H1 (cell line): ENCODE data around the gene VEZT. TPM values are rescaled to one million over a fixed set of nuclear protein-coding genes. Genes with fewer than 3 reads are reported as not detected.

Source experiments
- ASH2L ChIP-seq: fragments of 200-600, 300-600 bp; sonication (generic); IDR thresholded peaks from one replicate; pipeline ENCODE4 v1.7.1; 2017; ENCODE audit warnings: low read length
- ATF2 ChIP-seq: IDR thresholded peaks from 2 replicates; pipeline ENCODE4 v1.6.1; 2012; ENCODE audit warnings: low read length, inconsistent platforms
- CBX8 ChIP-seq: fragments of 300-800, 300-1000 bp; sonication (generic); IDR thresholded peaks from 2 replicates; pipeline ENCODE4 v1.7.1; 2016; ENCODE audit warnings: low read depth, low read length, borderline replicate concordance
- CEBPB ChIP-seq: IDR thresholded peaks from 2 replicates; pipeline ENCODE4 v1.6.1; 2012; ENCODE audit warnings: low read depth, low read length
- CHD2 ChIP-seq: IDR thresholded peaks from 2 replicates; pipeline ENCODE4 v1.6.1; 2012; ENCODE audit warnings: low read length, improper control_type of control experiment
- CREB1 ChIP-seq: IDR thresholded peaks from 2 replicates; pipeline ENCODE4 v1.6.1; 2012; ENCODE audit warnings: inconsistent platforms
- E2F6 ChIP-seq: IDR thresholded peaks from 2 replicates; pipeline ENCODE4 v1.6.1; 2012; ENCODE audit warnings: inconsistent platforms
- EGR1 ChIP-seq: IDR thresholded peaks from 2 replicates; pipeline ENCODE4 v1.6.1; 2011; ENCODE audit warnings: low read depth, low read length, borderline replicate concordance
- FOSL1 ChIP-seq: IDR thresholded peaks from 2 replicates; pipeline ENCODE4 v1.6.1; 2011; ENCODE audit warnings: mild to moderate bottlenecking, low read depth, low read length, moderate library complexity; ENCODE audit not compliant: insufficient read depth
- HDAC2 ChIP-seq, 2 experiments: fragments of 300-600 bp in 1 of 2; sonication (generic) in 1 of 2; IDR thresholded peaks; 2 replicates each; pipeline ENCODE4 v1.6.1; 2011 to 2012; ENCODE audit warnings: low read depth in 2 of 2, low read length in 2 of 2, mild to moderate bottlenecking in 2 of 2, moderate library complexity in 2 of 2, borderline replicate concordance in 1 of 2, inconsistent platforms in 1 of 2
- JUND ChIP-seq: IDR thresholded peaks from 2 replicates; pipeline ENCODE4 v1.6.1; 2011; ENCODE audit warnings: mild to moderate bottlenecking, improper control_type of control experiment, low read length
- KDM4A ChIP-seq: IDR thresholded peaks from one replicate; pipeline ENCODE4 v1.7.1; 2012; ENCODE audit warnings: low read depth, mild to moderate bottlenecking, moderate library complexity, low read length, inconsistent platforms; ENCODE audit not compliant: severe bottlenecking
- MAX ChIP-seq: IDR thresholded peaks from 2 replicates; pipeline ENCODE4 v1.6.1; 2012; ENCODE audit warnings: inconsistent platforms
- POLR2A ChIP-seq, 2 experiments: IDR thresholded peaks; 1 replicate in 1 of 2; 2 replicates in 1 of 2; pipeline ENCODE4 v1.6.1; 2011; ENCODE audit warnings: low read depth in 2 of 2, low read length in 2 of 2, mild to moderate bottlenecking in 2 of 2; ENCODE audit errors: control extremely low read depth in 1 of 2
- POLR2AphosphoS5 ChIP-seq: IDR thresholded peaks from 2 replicates; pipeline ENCODE4 v1.6.1; 2011; ENCODE audit warnings: low read depth, low read length
- RAD21 ChIP-seq, 2 experiments: IDR thresholded peaks in 1 of 2; conservative IDR thresholded peaks in 1 of 2; 2 replicates each; pipeline ENCODE4 v1.6.1; 2011; ENCODE audit warnings: low read depth in 2 of 2, low read length in 2 of 2, improper control_type of control experiment in 1 of 2, inconsistent platforms in 1 of 2, mild to moderate bottlenecking in 1 of 2, moderate library complexity in 1 of 2
- RNF2 ChIP-seq: fragments of 200-900, 300-1000 bp; sonication (generic); IDR thresholded peaks from 2 replicates; pipeline ENCODE4 v1.7.1; 2016; ENCODE audit warnings: borderline replicate concordance, low read depth, mild to moderate bottlenecking, antibody characterized with exemption, low read length; ENCODE audit not compliant: poor library complexity, severe bottlenecking; ENCODE audit errors: missing control alignments
- RXRA ChIP-seq: IDR thresholded peaks from 2 replicates; pipeline ENCODE4 v1.6.1; 2011; ENCODE audit warnings: low read depth, mild to moderate bottlenecking, low read length, moderate library complexity; ENCODE audit not compliant: insufficient read depth
- SIN3A ChIP-seq, 2 experiments: IDR thresholded peaks in 1 of 2; conservative IDR thresholded peaks in 1 of 2; 2 replicates each; pipeline ENCODE4 v1.6.1; 2011 to 2012; ENCODE audit warnings: low read length in 2 of 2, improper control_type of control experiment in 1 of 2, low read depth in 1 of 2, mild to moderate bottlenecking in 1 of 2
- SRF ChIP-seq: IDR thresholded peaks from 2 replicates; pipeline ENCODE4 v1.6.1; 2011; ENCODE audit warnings: mild to moderate bottlenecking, low read depth, low read length, moderate library complexity
- TEAD4 ChIP-seq: IDR thresholded peaks from 2 replicates; pipeline ENCODE4 v1.6.1; 2012; ENCODE audit warnings: low read depth, low read length, inconsistent platforms, mixed read lengths
- polyA plus RNA-seq, 7 experiments: library from polyadenylated mRNA; depleted of rRNA in 3 of 7; stranded (reverse) in 5 of 7; unstranded in 2 of 7; fragments of >200 nt in 5 of 7; fragments of 200-250 nt in 2 of 7; gene quantifications; 1 replicate in 5 of 7; 2 replicates in 1 of 7; 4 replicates in 1 of 7; pipeline versions ENCODE4 v1.2.1 to v1.2.3, GENCODE V29; 2011 to 2013; ENCODE audit warnings: missing spikeins in 2 of 7, mixed read lengths in 2 of 7
- total RNA-seq: library from RNA; stranded (reverse); fragmentation: NEBNext Ultra II Directional; extraction: Animal tissue kit (Norgen Biotek cat#: 25700); gene quantifications from 2 replicates; pipeline ENCODE4 v1.2.1, GENCODE V29; 2021

VEZT gene
- total and polyA plus RNA-seq, 2 of the 8 experiments (the other 6 are each of a cell fraction or from before 2014, with no cell fraction given) = 44.0 to 56.1 TPM

- TF ChIP-seq FOSL1 = no peak
- no peak for TF ChIP-seq TEAD4
- peak; percentile 84 for TF ChIP-seq CHD2
- TF ChIP-seq RAD21 (IDR thresholded peaks at IDR 0.05 in 1 of 2, conservative IDR thresholded peaks at IDR 0.05 in 1 of 2; ENCODE audit: low read depth in 2 of 2, low read length in 2 of 2) = peak; percentile 33 to 48; a peak in 3 of 4 replicates
- TF ChIP-seq HDAC2 (IDR thresholded peaks at IDR 0.05; ENCODE audit: borderline replicate concordance in 1 of 2, low read depth in 2 of 2, low read length in 2 of 2) = peak; percentile 75 to 83; a peak in 2 of 4 replicates
- peak; percentile 69; the same call in 1 of the 2 replicates for TF ChIP-seq SRF
- peak; percentile 91 for TF ChIP-seq E2F6
- TF ChIP-seq RXRA = no peak
- TF ChIP-seq ATF2 = no peak
- peak; percentile 56 for TF ChIP-seq ASH2L
- peak; percentile 41 for TF ChIP-seq KDM4A
- TF ChIP-seq SIN3A (conservative IDR thresholded peaks at IDR 0.05 in 1 of 2, IDR thresholded peaks at IDR 0.05 in 1 of 2; ENCODE audit: low read depth in 1 of 2, low read length in 2 of 2) = peak; percentile 16 to 94; a peak in 2 of 4 replicates
- peak; percentile 60 to 64 for TF ChIP-seq POLR2A (IDR thresholded peaks at IDR 0.05; ENCODE audit: control extremely low read depth in 1 of 2, low read depth in 2 of 2, low read length in 2 of 2)
- TF ChIP-seq CREB1 = peak; percentile 90
- TF ChIP-seq RNF2 = no peak
- TF ChIP-seq MAX = peak; percentile 84
- TF ChIP-seq EGR1 = no peak
- no peak for TF ChIP-seq CBX8
- no peak for TF ChIP-seq CEBPB
- peak; percentile 88 for TF ChIP-seq POLR2AphosphoS5
- no peak for TF ChIP-seq JUND
These were observed at the start of gene VEZT, which contains the start of gene FGD6 (continued) for GRCh38 chr12:95217377-95218149.
